IMR-90 (cell line): ENCODE measurements around the gene AHCYL2. TPM values are rescaled to one million over a fixed set of nuclear protein-coding genes. Genes with fewer than 3 reads are reported as not detected.

Experiments
- ATAC-seq: fragments of 200-7000 bp; cut with Tn5 transposase; 2 replicates; pipeline ENCODE4 v1.9.1; 2020; ENCODE audit warnings: low read depth, mild to moderate bottlenecking, moderate library complexity
- BruUV-seq: library from RNA; stranded (reverse); fragments of 400-500 nt; replicated peaks from 2 replicates; lab custom pipeline; 2021; lab: Mats Ljungman, UMichigan
- CTCF ChIA-PET: fragments of 300-600 bp; formaldehyde crosslinking; extraction: SDS; loops from one replicate; lab custom pipeline; 2021; ENCODE audit warnings: antibody characterized with exemption; lab: Yijun Ruan, JAX
- POLR2A ChIA-PET: fragments of 300-600 bp; sonication (Branson Sonifier 250); formaldehyde crosslinking; loops from one replicate; lab custom pipeline; 2022; ENCODE audit warnings: antibody characterized with exemption; ENCODE audit not compliant: unreplicated experiment; lab: Charles Lee
- DNase-seq: peaks from one replicate; pipeline ENCODE4 v3.0.0; 2013
- H2AFZ ChIP-seq: replicated peaks from 2 replicates; pipeline ENCODE3; 2013; ENCODE audit warnings: low read length, mild to moderate bottlenecking; ENCODE audit not compliant: poor library complexity
- H2AK5ac ChIP-seq: 2 replicates; pipeline ENCODE4 v1.6.1; 2013; ENCODE audit warnings: low read depth, low read length, inconsistent platforms
- H2AK9ac ChIP-seq: replicated peaks from 2 replicates; pipeline ENCODE3; 2013; ENCODE audit warnings: mild to moderate bottlenecking, low read depth, low read length, moderate library complexity; ENCODE audit not compliant: poor library complexity
- H2BK120ac ChIP-seq: 2 replicates; pipeline ENCODE4 v1.6.1; 2013; ENCODE audit warnings: low read depth, low read length, inconsistent platforms
- H2BK15ac ChIP-seq: 3 replicates; pipeline ENCODE4 v1.6.1; 2013; ENCODE audit warnings: low read depth, low read length, inconsistent platforms
- H2BK20ac ChIP-seq: 2 replicates; pipeline ENCODE4 v1.6.1; 2013; ENCODE audit warnings: low read depth, mild to moderate bottlenecking, inconsistent platforms, low read length, moderate library complexity
- H2BK5ac ChIP-seq: 2 replicates; pipeline ENCODE4 v1.6.1; 2013; ENCODE audit warnings: mild to moderate bottlenecking, low read depth, low read length, inconsistent platforms; ENCODE audit not compliant: poor library complexity, severe bottlenecking
- H3K14ac ChIP-seq: replicated peaks from 2 replicates; pipeline ENCODE4 v1.6.1; 2013; ENCODE audit warnings: low read depth, low read length, inconsistent platforms
- H3K18ac ChIP-seq: 2 replicates; pipeline ENCODE4 v1.6.1; 2013; ENCODE audit warnings: low read depth, low read length, control low read depth
- H3K23ac ChIP-seq: 2 replicates; pipeline ENCODE4 v1.6.1; 2013; ENCODE audit warnings: low read depth, low read length, inconsistent platforms
- H3K27ac ChIP-seq: 2 replicates; pipeline ENCODE4 v1.5.1; 2013; ENCODE audit warnings: mild to moderate bottlenecking, control low read depth, low read length; ENCODE audit not compliant: insufficient read depth
- H3K27me3 ChIP-seq: 2 replicates; pipeline ENCODE4 v1.6.1; 2013; ENCODE audit warnings: low read length; ENCODE audit not compliant: control insufficient read depth, insufficient read depth
- H3K36me3 ChIP-seq: 2 replicates; pipeline ENCODE4 v1.6.1; 2013; ENCODE audit warnings: low read length, mixed read lengths; ENCODE audit not compliant: control insufficient read depth, insufficient read depth
- H3K4ac ChIP-seq: 2 replicates; pipeline ENCODE4 v1.6.1; 2013; ENCODE audit warnings: low read depth, low read length, inconsistent platforms
- H3K4me1 ChIP-seq: 2 replicates; pipeline ENCODE4 v1.6.1; 2013; ENCODE audit warnings: low read length, mixed read lengths; ENCODE audit not compliant: control insufficient read depth, insufficient read depth
- H3K4me2 ChIP-seq: 2 replicates; pipeline ENCODE4 v1.6.1; 2013; ENCODE audit warnings: low read depth, mild to moderate bottlenecking, control low read depth, low read length, moderate library complexity
- H3K4me3 ChIP-seq: 2 replicates; pipeline ENCODE4 v1.5.1; 2013; ENCODE audit warnings: low read depth, mild to moderate bottlenecking, control low read depth, low read length, moderate library complexity; ENCODE audit not compliant: insufficient read depth
- H3K56ac ChIP-seq: 2 replicates; pipeline ENCODE4 v1.6.1; 2013; ENCODE audit warnings: low read length, inconsistent platforms; ENCODE audit not compliant: insufficient read depth; ENCODE audit errors: extremely low read depth
- H3K79me1 ChIP-seq, 2 experiments: 2 replicates each; pipeline ENCODE4 v1.6.1; 2013; ENCODE audit warnings: low read length in 2 of 2, inconsistent platforms in 1 of 2, low read depth in 1 of 2
- H3K9ac ChIP-seq: 2 replicates; pipeline ENCODE4 v1.6.1; 2013; ENCODE audit warnings: low read depth, low read length, control low read depth
- H3K9me1 ChIP-seq: 2 replicates; pipeline ENCODE4 v1.6.1; 2013; ENCODE audit warnings: low read length, inconsistent platforms; ENCODE audit not compliant: insufficient read depth
- H3K9me3 ChIP-seq: 2 replicates; pipeline ENCODE4 v1.6.1; 2013; ENCODE audit warnings: low read length; ENCODE audit not compliant: control insufficient read depth, insufficient read depth
- H4K20me1 ChIP-seq: 2 replicates; pipeline ENCODE4 v1.6.1; 2013; ENCODE audit warnings: low read length, inconsistent platforms; ENCODE audit not compliant: insufficient read depth
- H4K5ac ChIP-seq: 2 replicates; pipeline ENCODE4 v1.6.1; 2013; ENCODE audit warnings: mild to moderate bottlenecking, low read depth, low read length, control low read depth
- H4K8ac ChIP-seq, 2 experiments: 2 replicates each; pipeline ENCODE4 v1.6.1; 2013; ENCODE audit warnings: low read depth in 2 of 2, low read length in 2 of 2, control low read depth in 1 of 2, inconsistent platforms in 1 of 2
- H4K91ac ChIP-seq: 2 replicates; pipeline ENCODE4 v1.6.1; 2013; ENCODE audit warnings: low read depth, low read length, inconsistent platforms; ENCODE audit not compliant: insufficient read depth
- CEBPB ChIP-seq: IDR thresholded peaks from 2 replicates; pipeline ENCODE4 v1.6.1; 2012; ENCODE audit warnings: low read depth, low read length, improper control_type of control experiment
- FOS ChIP-seq: fragments of 150-350 bp; IDR thresholded peaks from 2 replicates; pipeline ENCODE4 v1.6.1; 2016; ENCODE audit warnings: low read depth, low read length
- MAZ ChIP-seq: IDR thresholded peaks from 2 replicates; pipeline ENCODE4 v1.6.1; 2012; ENCODE audit warnings: low read depth, mild to moderate bottlenecking, low read length, improper control_type of control experiment, moderate library complexity, borderline replicate concordance
- POLR2A ChIP-seq: IDR thresholded peaks from 2 replicates; pipeline ENCODE4 v1.6.1; 2012; ENCODE audit warnings: mild to moderate bottlenecking, low read depth, low read length
- RAD21 ChIP-seq: IDR thresholded peaks from 2 replicates; pipeline ENCODE4 v1.6.1; 2012; ENCODE audit warnings: low read length, improper control_type of control experiment
- RCOR1 ChIP-seq: IDR thresholded peaks from 2 replicates; pipeline ENCODE4 v1.6.1; 2012; ENCODE audit warnings: mild to moderate bottlenecking, low read length, improper control_type of control experiment; ENCODE audit not compliant: insufficient replicate concordance
- WGBS, 2 experiments: methylation state at CpG; one replicate each; pipeline versions ENCODE4 v1.1.5 to v1.1.7; 2013; ENCODE audit warnings: missing lambda C conversion rate in 2 of 2; ENCODE audit not compliant: insufficient read length in 1 of 2; ENCODE audit errors: extremely low coverage in 2 of 2; 5-methylcytosine and 5-hydroxymethylcytosine counted together
- dilution Hi-C: fragments of 300-500 bp; cut with HindIII; formaldehyde crosslinking; loops from one replicate; pipeline ENCODE4 v1.14.3; 2018; ENCODE audit warnings: low sequenced_read_pairs; ENCODE audit not compliant: unreplicated experiment
- in situ Hi-C: fragments of 300-500 bp; cut with MboI; formaldehyde crosslinking; loops from 3 replicates; pipeline ENCODE4 v1.14.3; 2019; ENCODE audit warnings: low sequenced_read_pairs, inconsistent platforms, mixed read lengths
- intact Hi-C: fragments of 100-400 bp; cut with micrococcal nuclease; formaldehyde crosslinking; loops from 2 replicates; pipeline ENCODE4 v1.10.0; 2022
- polyA plus RNA-seq, 3 experiments: library from polyadenylated mRNA; depleted of rRNA; stranded (reverse); fragments of >200 nt; gene quantifications; 2 replicates each; pipeline ENCODE4 v1.2.3, GENCODE V29; 2012; ENCODE audit warnings: low replicate concordance in 1 of 3
- total RNA-seq: library from RNA; depleted of rRNA; stranded (reverse); fragments of >200 nt; gene quantifications from 2 replicates; pipeline ENCODE4 v1.2.3, GENCODE V29; 2012
- TF ChIP-seq, protein P1 (sequence below): fragments of 150-350 bp; IDR thresholded peaks from 2 replicates; pipeline ENCODE4 v1.6.1; 2016; ENCODE audit warnings: low read depth, mild to moderate bottlenecking, low read length, moderate library complexity, borderline replicate concordance
- TF ChIP-seq, protein P2 (sequence below): fragments of 150-350 bp; IDR thresholded peaks from 2 replicates; pipeline ENCODE4 v1.6.1; 2017; ENCODE audit warnings: mild to moderate bottlenecking, antibody characterized with exemption, low read length, low read depth

Gene AHCYL2
- total and polyA plus RNA-seq, 2 of the 4 experiments (the other 2 are of a cell fraction), result 5.7 to 7.6 TPM

DNA sequence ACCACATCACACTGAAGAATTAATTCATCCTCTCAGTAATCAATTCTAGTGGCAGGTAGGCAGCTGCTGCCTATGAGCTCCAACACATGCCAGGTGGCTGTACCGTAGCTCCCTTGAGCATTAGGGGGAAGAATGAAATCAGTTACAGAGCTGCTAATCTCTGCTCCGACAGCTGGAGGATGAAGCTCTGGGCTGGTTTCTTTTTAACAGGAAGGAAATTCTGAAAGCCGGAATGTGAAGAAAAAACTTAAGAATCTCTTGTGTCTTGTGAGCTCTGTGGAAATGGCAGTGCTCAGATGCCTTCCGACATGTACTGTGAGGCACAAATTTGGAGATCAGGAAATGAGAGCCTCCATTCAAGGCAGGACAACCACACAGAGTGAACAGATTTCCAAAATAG, 2.8 kb upstream of the AHCYL2 start:
- ChIA-PET CTCF (interaction anchor here (0.9 kb wide), 2 partner anchors 16 to 121 kb away, joined by 3 read pairs; no protein-coding TSS in a partner anchor), POLR2A (no interaction called here)
- no peak for ATAC-seq
- Histone ChIP-seq H4K5ac (no peak overlapping the region), H3K14ac (no peak overlapping the region), H3K4ac (no peak overlapping the region), H3K4me2 (no peak overlapping the region), H3K23ac (no peak overlapping the region), H2BK15ac (no peak overlapping the region), H2AK5ac (no peak overlapping the region), H2AK9ac (no peak overlapping the region), H4K91ac (no peak overlapping the region), H2AFZ (no peak overlapping the region), H3K4me3 (no peak overlapping the region), H3K18ac (no peak overlapping the region), H3K27me3 (no peaks in the 10 kb centered on the region), H3K56ac (no peak overlapping the region), H3K27ac (no peak overlapping the region), H2BK120ac (no peak overlapping the region), H4K20me1 (no peaks in the 10 kb centered on the region), H3K9ac (no peak overlapping the region), H3K79me1 (peaks cover 0 to 9% of the 10 kb centered on the region in 2 experiments; a peak in 3 of 4 replicates), H4K8ac (no peak overlapping the region; a peak in 1 of 4 replicates), H2BK20ac (no peak overlapping the region), H3K4me1 (no peaks in the 10 kb centered on the region), H3K9me1 (no peaks in the 10 kb centered on the region), H3K36me3 (no peaks in the 10 kb centered on the region), H3K9me3 (no peaks in the 10 kb centered on the region), H2BK5ac (no peak overlapping the region)
- dilution Hi-C loops (no loop called here), in situ Hi-C loops (no loop called here), intact Hi-C loops (no loop called here)
- DNase-seq, result no peak
- BruUV-seq, result no TSS peak
- TF ChIP-seq MAZ (no peak), RCOR1 (no peak), FOS (no peak), CEBPB (no peak), RAD21 (no peak), POLR2A (no peak)
- TF ChIP-seq, protein P1, sequence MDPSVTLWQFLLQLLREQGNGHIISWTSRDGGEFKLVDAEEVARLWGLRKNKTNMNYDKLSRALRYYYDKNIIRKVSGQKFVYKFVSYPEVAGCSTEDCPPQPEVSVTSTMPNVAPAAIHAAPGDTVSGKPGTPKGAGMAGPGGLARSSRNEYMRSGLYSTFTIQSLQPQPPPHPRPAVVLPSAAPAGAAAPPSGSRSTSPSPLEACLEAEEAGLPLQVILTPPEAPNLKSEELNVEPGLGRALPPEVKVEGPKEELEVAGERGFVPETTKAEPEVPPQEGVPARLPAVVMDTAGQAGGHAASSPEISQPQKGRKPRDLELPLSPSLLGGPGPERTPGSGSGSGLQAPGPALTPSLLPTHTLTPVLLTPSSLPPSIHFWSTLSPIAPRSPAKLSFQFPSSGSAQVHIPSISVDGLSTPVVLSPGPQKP, result no peak
- TF ChIP-seq, protein P2, sequence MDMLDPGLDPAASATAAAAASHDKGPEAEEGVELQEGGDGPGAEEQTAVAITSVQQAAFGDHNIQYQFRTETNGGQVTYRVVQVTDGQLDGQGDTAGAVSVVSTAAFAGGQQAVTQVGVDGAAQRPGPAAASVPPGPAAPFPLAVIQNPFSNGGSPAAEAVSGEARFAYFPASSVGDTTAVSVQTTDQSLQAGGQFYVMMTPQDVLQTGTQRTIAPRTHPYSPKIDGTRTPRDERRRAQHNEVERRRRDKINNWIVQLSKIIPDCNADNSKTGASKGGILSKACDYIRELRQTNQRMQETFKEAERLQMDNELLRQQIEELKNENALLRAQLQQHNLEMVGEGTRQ, result no peak
- WGBS, 2 experiments, result 40% methylated on average over 1 of the region's 4 CpGs; no CpG with 5 or more reads in 1 of the 2 experiments
